Measurements from ENCODE around the gene ZNF839.
"Not testable (repeated sequence)": the region's sequence is repeated elsewhere in the genome, so short reads cannot be mapped to it uniquely, and the experiment has no call there.

DNA sequence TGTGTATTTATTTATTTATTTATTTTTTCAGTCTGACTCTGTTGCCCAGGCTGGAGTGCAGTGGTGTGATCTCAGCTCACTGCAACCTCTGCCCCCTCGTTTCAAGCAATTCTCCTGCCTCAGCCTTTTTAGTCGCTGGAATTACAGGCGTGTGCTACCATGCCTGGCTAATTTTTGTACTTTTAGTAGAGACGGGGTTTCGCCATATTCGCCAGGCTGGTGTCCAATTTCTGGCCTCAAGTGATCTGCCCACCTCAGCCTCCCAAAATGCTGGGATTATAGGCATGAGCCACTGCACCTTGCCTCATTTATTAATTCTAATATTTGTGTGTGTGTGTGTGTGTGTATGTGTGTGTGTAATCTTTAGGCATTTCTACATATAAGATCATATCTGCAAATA lies 9.8 kb downstream of the ZNF839 start:
- not testable (repeated sequence) for TF ChIP-seq CTCF, POLR2AphosphoS5 (IDR thresholded peaks at IDR 0.05)

Measured in breast epithelium (tissue), 3 donors.